Mucosa of rectum (tissue), 2 donors: ENCODE measurements around the gene KRTAP10-2.
A peak's percentile ranks its signal among the peaks of the same experiment; 100 is the strongest.
"Not testable (repeated sequence)": the region's sequence is repeated elsewhere in the genome, so short reads cannot be mapped to it uniquely, and the experiment has no call there.

Experiments
- H3K27ac ChIP-seq, 2 donors: one replicate each; pipeline ENCODE4 v1.7.0; 2013; ENCODE audit warnings: inconsistent platforms in 2 of 2, low read depth in 2 of 2, low read length in 2 of 2
- H3K27me3 ChIP-seq, 2 donors: one replicate each; pipeline ENCODE4 v1.7.0; 2013; ENCODE audit warnings: low read length in 2 of 2; ENCODE audit not compliant: control insufficient read depth in 2 of 2, insufficient read depth in 2 of 2
- H3K36me3 ChIP-seq, 2 donors: one replicate each; pipeline ENCODE4 v1.7.0; 2013; ENCODE audit warnings: low read length in 2 of 2; ENCODE audit not compliant: control insufficient read depth in 2 of 2, insufficient read depth in 2 of 2
- H3K4me1 ChIP-seq, 2 donors: one replicate each; pipeline ENCODE4 v1.7.0; 2013; ENCODE audit warnings: low read length in 2 of 2, mild to moderate bottlenecking in 1 of 2; ENCODE audit not compliant: control insufficient read depth in 2 of 2, insufficient read depth in 2 of 2
- H3K4me3 ChIP-seq, 2 donors: one replicate each; pipeline ENCODE4 v1.7.0; 2013; ENCODE audit warnings: low read length in 2 of 2
- H3K9ac ChIP-seq, 2 donors: one replicate each; pipeline ENCODE4 v1.7.0; 2013; ENCODE audit warnings: low read length in 2 of 2, low read depth in 1 of 2, mild to moderate bottlenecking in 1 of 2
- H3K9me3 ChIP-seq, 2 donors: one replicate each; pipeline ENCODE4 v1.7.0; 2013; ENCODE audit warnings: low read length in 2 of 2; ENCODE audit not compliant: control insufficient read depth in 2 of 2
- donor health status: healthy.
- donor health status: Normal muscosa, but diverticular disease.

Gene KRTAP10-2

DNA sequence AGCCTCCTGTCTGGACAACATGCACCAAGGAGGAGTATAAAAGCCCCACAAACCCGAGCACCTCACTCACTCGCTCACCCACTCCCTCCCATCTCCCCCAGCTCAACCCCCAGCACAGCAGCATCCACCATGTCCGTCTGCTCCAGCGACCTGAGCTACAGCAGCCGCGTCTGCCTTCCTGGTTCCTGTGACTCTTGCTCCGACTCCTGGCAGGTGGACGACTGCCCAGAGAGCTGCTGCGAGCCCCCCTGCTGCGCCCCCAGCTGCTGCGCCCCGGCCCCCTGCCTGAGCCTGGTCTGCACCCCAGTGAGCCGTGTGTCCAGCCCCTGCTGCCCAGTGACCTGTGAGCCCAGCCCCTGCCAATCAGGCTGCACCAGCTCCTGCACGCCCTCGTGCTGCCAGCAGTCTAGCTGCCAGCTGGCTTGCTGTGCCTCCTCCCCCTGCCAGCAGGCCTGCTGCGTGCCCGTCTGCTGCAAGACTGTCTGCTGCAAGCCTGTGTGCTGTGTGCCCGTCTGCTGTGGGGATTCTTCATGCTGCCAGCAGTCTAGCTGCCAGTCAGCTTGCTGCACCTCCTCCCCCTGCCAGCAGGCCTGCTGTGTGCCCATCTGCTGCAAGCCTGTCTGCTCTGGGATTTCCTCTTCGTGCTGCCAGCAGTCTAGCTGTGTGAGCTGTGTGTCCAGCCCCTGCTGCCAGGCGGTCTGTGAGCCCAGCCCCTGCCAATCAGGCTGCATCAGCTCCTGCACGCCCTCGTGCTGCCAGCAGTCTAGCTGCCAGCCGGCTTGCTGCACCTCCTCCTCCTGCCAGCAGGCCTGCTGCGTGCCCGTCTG is 22.5 kb upstream of the KRTAP10-2 start, which contains the start of gene KRTAP10-4:
TSS of gene KRTAP10-4 (plus strand) at position 100 of the 827 bp plus-strand sequence. CDS start at position 130, 30 bp downstream.
- Histone ChIP-seq H3K4me3 (peak within 1 kb of the TSS in 1 of 2 donors; percentile 53), H3K4me1 (peaks cover 3 to 16% of the 10 kb centered on the region in 2 donors)
- H3K9me3 ChIP-seq, H3K27ac ChIP-seq, H3K36me3 ChIP-seq, H3K27me3 ChIP-seq, H3K9ac ChIP-seq: not testable (repeated sequence)

DNA sequence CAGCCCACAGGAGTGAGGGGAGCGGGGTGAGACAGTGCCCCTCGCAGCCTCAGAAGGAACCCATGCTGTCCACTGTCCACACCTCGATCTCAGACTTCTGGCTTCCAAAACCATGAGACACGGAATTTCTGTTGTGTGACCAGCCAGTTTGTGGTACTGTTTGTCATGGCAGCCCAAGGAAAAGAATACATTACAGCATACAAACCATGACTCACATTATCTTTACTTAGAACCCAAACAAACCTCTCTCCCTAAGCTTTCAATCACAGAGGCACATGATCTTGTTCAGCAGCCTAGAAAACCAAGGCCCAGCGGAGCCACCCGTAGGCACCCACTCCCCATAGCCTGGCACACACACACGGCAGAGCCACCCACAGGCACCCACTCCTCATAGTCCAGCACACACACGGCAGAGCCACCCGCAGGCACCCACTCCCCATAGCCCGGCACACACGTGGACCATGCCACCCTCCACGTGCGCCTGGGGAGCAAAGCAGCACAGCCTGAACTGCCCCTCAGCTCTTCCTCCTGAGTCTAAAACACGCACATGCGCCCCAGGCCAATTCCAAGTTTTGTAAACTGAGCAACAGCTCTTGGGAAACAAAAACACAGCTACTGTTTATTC is 21.8 kb upstream of the KRTAP10-2 start:
- H3K9me3 ChIP-seq = no peaks in the 10 kb centered on the region
- no peak overlapping the region for H3K27ac ChIP-seq
- H3K4me3 ChIP-seq = no peak overlapping the region
- peaks cover 3 to 16% of the 10 kb centered on the region in 2 donors for H3K4me1 ChIP-seq
- H3K36me3 ChIP-seq = no peaks in the 10 kb centered on the region
- peaks cover 0 to 3% of the 10 kb centered on the region in 2 donors for H3K27me3 ChIP-seq
- H3K9ac ChIP-seq = no peak overlapping the region

DNA sequence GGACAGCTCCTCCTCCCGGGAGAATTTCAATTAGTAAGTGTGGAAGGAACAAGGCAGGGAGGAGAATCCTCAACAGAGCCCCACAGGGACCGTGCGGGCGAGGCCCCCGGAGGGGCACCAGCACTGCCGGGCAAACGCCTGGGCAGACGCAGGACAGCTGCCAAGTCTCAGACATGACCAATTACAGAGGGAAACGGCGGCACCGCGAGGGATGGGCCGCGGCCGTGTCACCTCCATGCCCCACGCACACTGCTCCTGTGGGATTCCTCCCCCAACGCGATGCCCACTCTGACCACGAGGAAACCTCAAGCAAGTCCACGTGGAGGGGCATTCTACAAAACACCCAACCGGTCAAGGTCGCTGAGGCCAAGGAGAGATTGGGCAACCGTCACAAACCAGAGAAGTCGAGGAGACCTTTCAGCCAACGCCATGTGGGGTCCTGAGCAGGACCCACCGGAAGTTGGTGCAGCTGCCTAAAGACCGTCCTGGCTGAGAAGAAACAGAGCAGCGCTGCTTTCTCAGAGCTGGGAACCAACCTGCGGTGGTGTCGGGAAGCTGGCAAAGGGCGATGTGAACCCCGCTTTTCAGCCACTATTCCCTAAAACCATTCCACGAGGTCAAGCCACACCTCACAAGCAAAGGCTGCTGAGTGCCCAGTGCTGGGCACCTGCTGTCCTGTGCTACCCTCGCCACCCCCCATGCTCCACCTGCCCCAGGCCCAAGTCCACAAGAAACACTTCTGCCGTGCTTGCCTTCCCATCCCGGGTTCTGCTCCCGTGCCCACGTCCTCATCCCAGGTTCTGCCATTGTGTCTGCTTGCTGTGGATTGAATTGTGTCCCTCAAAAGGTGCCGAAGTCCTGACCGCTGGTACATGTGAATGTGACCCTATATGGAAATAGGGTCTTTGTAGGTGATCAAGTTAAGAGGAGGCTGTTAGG is 20.8 kb upstream of the KRTAP10-2 start:
- H3K27me3 ChIP-seq = peaks cover 0 to 3% of the 10 kb centered on the region in 2 donors

DNA sequence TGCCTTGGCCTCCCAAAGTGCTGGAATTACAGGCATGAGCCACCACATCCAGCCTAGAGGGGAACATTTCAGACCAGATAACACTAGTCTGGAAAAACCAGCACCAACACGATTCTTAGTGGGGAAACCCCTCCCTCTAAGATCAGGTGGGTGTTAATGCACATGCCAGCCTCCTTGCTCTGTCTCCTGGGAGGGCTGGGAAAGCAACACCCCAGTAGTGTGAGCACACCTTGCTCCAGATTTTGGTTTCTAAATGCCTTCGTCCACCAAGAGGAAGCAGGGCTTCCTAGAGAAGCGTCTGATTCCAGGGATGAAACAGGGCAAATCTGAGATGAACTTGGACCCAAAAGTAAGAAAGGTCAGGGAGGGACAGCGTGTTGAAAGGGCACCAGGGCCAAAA is 20.0 kb upstream of the KRTAP10-2 start:
- Histone ChIP-seq H3K27ac (no peak overlapping the region), H3K36me3 (no peaks in the 10 kb centered on the region), H3K9ac (no peak overlapping the region), H3K9me3 (no peaks in the 10 kb centered on the region), H3K4me3 (no peak overlapping the region), H3K27me3 (peaks cover 0 to 3% of the 10 kb centered on the region in 2 donors), H3K4me1 (peaks cover 3 to 16% of the 10 kb centered on the region in 2 donors)

More for the DNA sequence above, 20.8 kb upstream of the KRTAP10-2 start:
- Histone ChIP-seq H3K9ac (no peak overlapping the region), H3K9me3 (no peaks in the 10 kb centered on the region), H3K36me3 (no peaks in the 10 kb centered on the region), H3K27ac (no peak overlapping the region), H3K4me1 (peaks cover 3 to 16% of the 10 kb centered on the region in 2 donors), H3K4me3 (no peak overlapping the region)

DNA sequence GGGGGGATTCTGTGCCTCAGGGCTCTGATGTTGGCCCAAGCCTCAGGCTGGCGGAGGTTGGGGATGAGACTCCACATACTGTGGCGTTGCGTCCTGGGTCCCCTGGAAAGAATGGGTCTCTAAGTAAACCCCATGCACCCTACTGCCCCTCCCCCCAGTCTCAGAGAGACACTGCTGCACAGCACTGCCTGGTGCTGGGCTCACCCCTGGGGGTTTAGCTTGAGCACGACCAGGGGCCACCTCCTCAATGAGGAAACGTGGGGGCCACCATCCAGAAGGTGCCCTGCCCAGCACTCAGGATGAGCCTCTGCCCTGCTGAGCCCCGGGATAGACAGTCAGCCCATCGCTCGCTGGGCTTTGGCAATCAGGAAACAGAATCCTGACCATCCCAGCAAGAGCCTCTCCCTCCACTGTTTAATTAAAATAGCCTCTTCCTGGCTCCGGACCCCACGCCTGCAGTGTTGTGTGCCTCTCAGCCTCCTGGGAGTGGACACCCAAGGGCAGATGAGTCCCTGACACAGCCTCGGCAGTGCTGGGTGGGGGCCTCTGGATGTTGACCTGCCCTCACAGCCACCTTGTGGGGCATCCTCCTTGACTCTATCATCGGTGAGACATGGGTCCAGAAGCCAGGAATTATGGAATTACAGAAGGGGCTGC is 18.7 kb upstream of the KRTAP10-2 start:
- Histone ChIP-seq H3K27me3 (no peaks in the 10 kb centered on the region), H3K9me3 (no peaks in the 10 kb centered on the region), H3K9ac (no peak overlapping the region), H3K4me1 (peaks cover 3 to 8% of the 10 kb centered on the region in 2 donors), H3K27ac (no peak overlapping the region), H3K36me3 (no peaks in the 10 kb centered on the region), H3K4me3 (no peak overlapping the region)

DNA sequence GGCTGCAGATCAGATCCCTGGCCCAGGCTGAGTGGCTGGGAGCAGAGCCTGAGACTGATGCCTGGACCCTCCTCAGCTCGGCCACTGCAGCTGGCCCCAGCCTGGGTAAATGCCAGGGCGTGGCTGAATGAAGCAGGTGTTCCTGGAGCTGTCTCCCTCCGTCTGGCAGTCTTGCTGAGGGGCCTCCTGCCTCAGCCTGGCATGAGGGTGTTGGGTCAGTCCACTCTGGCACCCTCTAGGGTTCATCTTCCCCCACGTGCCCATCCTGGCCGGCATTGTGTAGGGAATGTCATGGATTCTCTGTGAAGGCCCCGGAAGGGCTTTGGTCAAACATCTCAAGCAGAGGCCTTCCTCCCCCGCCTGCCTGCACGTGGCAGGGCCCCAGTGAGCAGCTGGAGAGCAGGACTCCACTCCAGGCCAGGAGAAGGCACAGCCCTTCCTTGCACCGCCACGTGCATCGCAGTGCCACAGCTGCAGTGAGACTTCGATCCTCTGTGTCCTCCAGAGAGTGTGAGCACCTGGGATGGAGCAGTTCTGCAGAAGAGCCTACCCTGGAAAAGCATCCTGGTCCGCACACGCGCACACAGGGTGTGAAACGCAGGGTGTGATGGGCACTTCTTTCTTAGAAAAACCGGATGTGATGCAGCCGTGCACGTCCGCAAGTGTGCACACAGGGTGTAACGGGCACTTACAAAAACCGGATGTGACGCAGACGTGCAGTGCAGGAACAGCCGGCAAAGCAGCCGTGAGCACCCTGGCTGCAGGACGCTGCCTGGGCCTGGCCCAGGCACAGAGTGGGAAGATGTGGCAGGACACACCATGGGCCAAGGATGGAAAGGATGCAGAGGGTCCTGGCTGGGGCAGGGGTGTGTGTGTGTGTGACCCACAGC is 17.6 kb upstream of the KRTAP10-2 start:
- Histone ChIP-seq H3K27me3 (no peaks in the 10 kb centered on the region), H3K36me3 (no peaks in the 10 kb centered on the region), H3K4me3 (no peak overlapping the region), H3K9ac (no peak overlapping the region), H3K9me3 (no peaks in the 10 kb centered on the region), H3K4me1 (no peaks in the 10 kb centered on the region), H3K27ac (no peak overlapping the region)

DNA sequence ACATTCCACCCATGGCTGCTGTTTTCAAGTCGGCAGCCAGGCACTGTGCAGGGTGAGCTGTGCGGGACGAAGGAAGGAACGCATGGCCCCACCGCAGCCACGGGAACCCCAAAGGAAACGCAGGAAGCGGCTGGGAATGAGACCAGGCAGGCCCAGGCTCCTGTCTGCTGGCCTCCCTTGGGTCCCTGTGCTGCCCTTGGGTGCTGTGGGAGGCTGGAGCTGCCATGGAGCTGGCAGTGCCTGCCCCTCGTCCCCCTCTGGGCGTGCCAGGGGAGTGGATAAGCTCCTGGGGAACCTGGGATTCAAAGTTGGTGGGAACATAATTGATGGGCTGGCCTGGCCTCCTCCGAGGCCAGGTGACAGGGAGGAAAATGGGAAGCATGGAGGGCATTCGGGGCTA is 17.0 kb upstream of the KRTAP10-2 start:
- H3K9ac ChIP-seq = no peak overlapping the region
- no peaks in the 10 kb centered on the region for H3K36me3 ChIP-seq
- no peaks in the 10 kb centered on the region for H3K27me3 ChIP-seq
- H3K4me1 ChIP-seq = no peaks in the 10 kb centered on the region
- H3K27ac ChIP-seq = no peak overlapping the region
- no peaks in the 10 kb centered on the region for H3K9me3 ChIP-seq
- no peak overlapping the region for H3K4me3 ChIP-seq

DNA sequence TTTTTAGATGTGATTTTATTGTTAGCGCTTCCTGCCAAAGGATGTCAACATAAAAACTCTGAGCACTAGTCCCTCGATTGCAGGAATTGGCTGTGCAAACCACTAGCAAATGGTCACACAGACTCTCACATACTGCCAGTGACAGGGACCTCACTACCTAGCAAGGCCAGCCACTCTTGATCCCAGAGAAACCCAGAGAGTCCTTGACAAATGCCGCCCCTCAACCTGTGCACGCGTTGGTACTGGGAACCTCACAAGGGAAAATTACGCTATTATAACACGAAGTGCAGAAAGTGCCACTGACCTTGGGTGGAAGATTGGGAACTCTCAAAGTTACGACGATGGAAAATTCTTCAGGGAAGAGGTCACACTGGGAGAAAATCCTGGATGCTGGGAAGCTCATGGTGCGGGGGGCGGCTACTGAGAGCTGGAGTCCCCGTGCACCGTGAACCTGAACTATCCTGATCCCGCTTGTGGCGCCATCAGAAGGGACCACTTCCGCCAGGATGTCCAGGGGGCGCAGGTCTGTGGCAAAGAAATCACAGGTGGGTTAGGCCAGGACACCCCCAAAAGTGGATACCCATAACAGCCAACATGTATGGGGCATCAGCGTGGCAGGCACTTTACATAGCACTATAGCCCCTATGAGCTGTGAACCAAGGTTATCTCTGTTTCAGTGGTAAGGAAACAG is 16.3 kb upstream of the KRTAP10-2 start:
- H3K27ac ChIP-seq = no peak overlapping the region
- no peaks in the 10 kb centered on the region for H3K4me1 ChIP-seq
- H3K36me3 ChIP-seq = no peaks in the 10 kb centered on the region
- no peaks in the 10 kb centered on the region for H3K27me3 ChIP-seq
- no peak overlapping the region for H3K9ac ChIP-seq
- H3K9me3 ChIP-seq = no peaks in the 10 kb centered on the region
- H3K4me3 ChIP-seq = no peak overlapping the region
